Effector memory CD8-positive, alpha-beta T cell (primary cell): ENCODE data around the gene TMEM54.
"Not testable (repeated sequence)": the region's sequence is repeated elsewhere in the genome, so short reads cannot be mapped to it uniquely, and the experiment has no call there.

Source experiments
- ATAC-seq: fragments of 150-1000 bp; cut with Tn5 transposase; replicated peaks from 2 replicates; pipeline ENCODE4 v1.10.0; 2021; ENCODE audit warnings: mild to moderate bottlenecking, moderate library complexity
- DNase-seq, 3 experiments: peaks; one replicate each; pipeline ENCODE4 v3.0.0; 2021
- H3K27ac Mint-ChIP-seq, 2 donors: one replicate each; pipeline ENCODE4 v1.8.0; 2022; ENCODE audit warnings: mild to moderate bottlenecking in 2 of 2, mixed read lengths in 2 of 2, moderate library complexity in 2 of 2
- H3K27me3 Mint-ChIP-seq, 2 donors: one replicate each; pipeline ENCODE4 v1.8.0; 2022; ENCODE audit warnings: mixed read lengths in 2 of 2
- H3K36me3 Mint-ChIP-seq: one replicate; pipeline ENCODE4 v1.8.0; 2022; ENCODE audit warnings: mild to moderate bottlenecking, moderate library complexity, mixed read lengths; ENCODE audit not compliant: insufficient read depth
- H3K4me1 Mint-ChIP-seq, 2 donors: one replicate each; pipeline ENCODE4 v1.8.0; 2022; ENCODE audit warnings: low read depth in 2 of 2, mixed read lengths in 2 of 2
- H3K4me3 Mint-ChIP-seq, 2 donors: one replicate each; pipeline ENCODE4 v1.8.0; 2022; ENCODE audit warnings: mild to moderate bottlenecking in 2 of 2, mixed read lengths in 2 of 2, moderate library complexity in 2 of 2
- H3K9me3 Mint-ChIP-seq, 2 donors: one replicate each; pipeline ENCODE4 v1.8.0; 2022; ENCODE audit warnings: mixed read lengths in 2 of 2

The TMEM54 gene

DNA sequence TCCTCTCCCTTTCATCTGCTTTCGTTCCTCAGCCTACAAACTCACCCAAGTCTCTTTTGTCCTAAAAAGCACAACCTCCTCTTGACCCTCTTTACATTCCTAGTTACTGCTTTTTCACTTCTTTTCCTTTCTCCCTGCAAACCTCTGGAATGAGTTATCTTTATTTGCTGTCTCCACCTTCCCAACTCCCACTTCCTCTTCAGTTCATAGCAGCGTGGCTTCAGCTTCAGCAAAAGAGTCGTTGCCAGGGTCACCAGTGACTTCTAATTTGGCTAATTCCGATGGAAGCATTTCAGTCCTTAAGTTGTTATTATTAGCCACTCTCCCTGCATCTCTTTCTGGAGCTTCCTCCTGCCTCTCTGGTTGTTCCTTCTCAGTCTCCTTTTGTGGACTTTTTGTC, 6.2 kb upstream of the TMEM54 start:
- Mint-ChIP-seq H3K36me3 (no peaks in the 10 kb centered on the region), H3K9me3 (no peaks in the 10 kb centered on the region), H3K4me1 (no peaks in the 10 kb centered on the region), H3K27ac (no peak overlapping the region), H3K27me3 (peaks cover 4 to 9% of the 10 kb centered on the region in 2 donors), H3K4me3 (no peak overlapping the region)
- no peak for ATAC-seq
- no peak for DNase-seq

DNA sequence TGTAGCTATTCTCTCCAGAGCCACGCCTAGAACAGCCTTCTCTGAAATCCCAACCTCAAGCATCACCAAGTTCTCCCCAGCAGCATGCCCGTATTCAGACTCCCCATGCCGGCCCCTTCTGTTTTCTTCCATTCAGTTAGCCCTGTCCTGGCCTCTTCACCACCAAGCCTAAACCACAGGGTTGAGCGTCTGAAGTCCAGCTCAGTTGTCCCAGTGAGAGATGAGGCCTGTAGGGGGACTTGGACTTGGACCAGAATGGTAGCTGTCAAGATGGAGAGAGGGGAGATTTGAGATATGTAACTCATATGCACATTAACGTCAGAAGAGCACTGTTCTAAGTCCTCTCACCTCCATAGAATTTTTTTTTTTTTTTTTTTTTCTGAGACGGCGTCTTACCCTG, 5.5 kb upstream of the TMEM54 start:
- no peaks in the 10 kb centered on the region for H3K9me3 Mint-ChIP-seq
- no peak overlapping the region for H3K27ac Mint-ChIP-seq
- H3K4me3 Mint-ChIP-seq: no peak overlapping the region
- peaks cover 12 to 17% of the 10 kb centered on the region in 2 donors for H3K27me3 Mint-ChIP-seq
- H3K36me3 Mint-ChIP-seq: no peaks in the 10 kb centered on the region
- H3K4me1 Mint-ChIP-seq: peaks cover 0 to 4% of the 10 kb centered on the region in 2 donors
- no peak for ATAC-seq
- DNase-seq: no peak

DNA sequence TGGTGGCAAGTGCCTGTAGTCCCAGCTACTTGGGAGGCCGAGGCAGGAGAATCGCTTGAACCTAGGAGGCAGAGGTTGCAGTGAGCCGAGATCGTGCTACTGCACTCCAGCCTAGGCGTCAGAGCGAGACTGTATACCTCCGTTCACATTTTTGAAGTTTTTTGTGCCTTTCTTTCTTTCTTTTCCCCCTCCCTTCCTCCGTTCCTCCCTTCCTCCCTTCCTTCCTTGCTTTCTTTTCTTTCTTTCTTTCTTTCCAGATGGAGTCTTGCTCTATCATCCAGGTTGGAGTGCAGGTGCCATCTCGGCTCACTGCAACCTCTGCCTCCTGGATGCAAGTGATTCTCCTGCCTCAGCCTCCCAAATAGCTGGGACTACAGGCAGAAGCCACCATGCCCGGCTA, 4.4 kb upstream of the TMEM54 start:
- not testable (repeated sequence) for ATAC-seq, H3K9me3 Mint-ChIP-seq, H3K36me3 Mint-ChIP-seq, H3K4me1 Mint-ChIP-seq, H3K4me3 Mint-ChIP-seq, DNase-seq, H3K27ac Mint-ChIP-seq
- peaks cover 17 to 27% of the 10 kb centered on the region in 2 donors for H3K27me3 Mint-ChIP-seq

DNA sequence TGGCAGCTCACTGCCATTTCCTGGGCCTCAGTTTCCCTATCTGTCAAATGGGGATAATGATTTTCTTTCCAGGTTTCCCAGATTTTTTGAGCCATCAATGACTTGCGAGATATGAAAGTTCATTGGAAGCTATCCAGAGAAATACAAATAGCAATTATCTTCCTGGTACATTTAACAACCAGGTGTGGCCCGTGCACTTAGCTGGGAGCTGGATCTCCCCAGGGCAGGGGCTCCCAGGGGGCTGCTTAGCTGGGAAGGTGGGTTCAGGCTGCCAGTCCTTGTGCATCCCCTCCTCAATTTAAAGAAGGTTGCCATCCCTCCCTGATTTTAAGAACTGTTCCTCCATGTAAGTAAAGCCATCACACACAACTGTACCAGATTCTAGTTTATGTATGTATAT, 3.6 kb upstream of the TMEM54 start:
- no peaks in the 10 kb centered on the region for H3K9me3 Mint-ChIP-seq
- H3K4me1 Mint-ChIP-seq: peaks cover 4 to 11% of the 10 kb centered on the region in 2 donors
- no peak for ATAC-seq
- no peak for DNase-seq
- no peak overlapping the region for H3K4me3 Mint-ChIP-seq
- no peak overlapping the region for H3K27ac Mint-ChIP-seq
- no peaks in the 10 kb centered on the region for H3K36me3 Mint-ChIP-seq
- peaks cover 20 to 35% of the 10 kb centered on the region in 2 donors for H3K27me3 Mint-ChIP-seq

DNA sequence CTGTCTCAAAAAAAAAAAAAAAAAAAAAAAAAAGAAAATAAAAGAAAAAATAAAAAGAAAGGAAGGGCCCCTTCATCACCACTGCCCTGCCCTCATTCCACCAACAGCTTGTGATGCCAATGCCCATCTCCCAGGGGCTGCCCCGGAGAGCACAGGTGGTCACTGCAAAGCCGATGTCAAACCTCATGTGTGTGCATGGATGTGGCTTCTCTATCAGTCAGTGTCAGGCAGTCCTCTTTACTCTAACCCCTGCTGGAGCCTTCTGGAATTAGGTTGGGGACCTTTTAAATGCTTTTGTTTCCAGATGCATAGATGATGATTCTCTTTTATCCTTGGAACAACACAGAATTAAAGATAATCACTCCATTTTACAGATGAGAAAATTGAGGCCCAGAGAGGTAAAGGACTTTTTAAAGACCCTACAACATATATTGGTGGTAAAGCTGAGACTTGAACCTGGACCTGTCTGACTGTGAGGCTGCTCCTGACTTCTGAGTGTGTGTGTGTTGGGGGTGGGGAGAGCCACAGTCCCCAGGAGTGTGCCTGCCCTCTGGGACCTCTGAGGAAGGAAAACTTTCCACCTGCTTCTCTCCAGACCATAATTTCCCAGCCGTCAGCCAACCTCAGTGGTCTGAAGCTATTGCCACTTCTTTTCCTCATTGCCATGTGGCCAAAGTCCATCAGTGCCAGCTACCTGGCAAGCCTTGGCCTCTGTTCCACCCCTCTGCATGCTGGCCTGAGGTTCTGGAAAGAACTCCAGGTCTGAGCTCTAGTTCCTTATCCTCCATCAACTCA, 3.0 kb upstream of the TMEM54 start:
- no peak for ATAC-seq
- Mint-ChIP-seq H3K36me3 (no peaks in the 10 kb centered on the region), H3K4me3 (no peak overlapping the region)

DNA sequence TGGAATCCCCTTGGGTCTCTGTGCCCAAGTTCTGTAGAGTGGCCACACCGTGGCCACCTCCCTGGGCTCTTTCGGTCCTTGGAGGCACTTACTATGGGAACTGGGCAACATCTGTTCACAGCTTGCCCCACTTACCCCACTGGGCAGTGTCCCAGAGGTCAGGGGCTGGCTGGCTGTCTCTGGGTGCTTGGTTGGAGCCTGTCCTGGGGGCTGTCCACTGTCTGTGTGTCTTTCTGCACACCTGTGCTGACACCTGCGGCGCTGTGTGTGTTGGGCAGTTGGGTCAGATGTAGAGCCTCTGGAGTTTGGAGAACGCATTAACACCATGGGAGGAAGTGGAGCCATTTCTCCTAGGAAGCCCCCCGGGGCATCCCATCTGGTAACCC, 1.3 kb upstream of the TMEM54 start:
- peak overlapping the region; percentile 79 to 80 for H3K4me3 Mint-ChIP-seq
- no peak overlapping the region for H3K27ac Mint-ChIP-seq
- H3K4me1 Mint-ChIP-seq: peaks cover 4 to 11% of the 10 kb centered on the region in 2 donors
- ATAC-seq (no peak), DNase-seq (no peak)
- no peaks in the 10 kb centered on the region for H3K36me3 Mint-ChIP-seq
- H3K9me3 Mint-ChIP-seq: no peaks in the 10 kb centered on the region
- peaks cover 37 to 58% of the 10 kb centered on the region in 2 donors for H3K27me3 Mint-ChIP-seq

More for the DNA sequence above, 3.0 kb upstream of the TMEM54 start:
- no peaks in the 10 kb centered on the region for H3K9me3 Mint-ChIP-seq
- no peak for DNase-seq
- H3K27ac Mint-ChIP-seq: no peak overlapping the region
- peaks cover 4 to 11% of the 10 kb centered on the region in 2 donors for H3K4me1 Mint-ChIP-seq
- H3K27me3 Mint-ChIP-seq: peaks cover 23 to 41% of the 10 kb centered on the region in 2 donors

DNA sequence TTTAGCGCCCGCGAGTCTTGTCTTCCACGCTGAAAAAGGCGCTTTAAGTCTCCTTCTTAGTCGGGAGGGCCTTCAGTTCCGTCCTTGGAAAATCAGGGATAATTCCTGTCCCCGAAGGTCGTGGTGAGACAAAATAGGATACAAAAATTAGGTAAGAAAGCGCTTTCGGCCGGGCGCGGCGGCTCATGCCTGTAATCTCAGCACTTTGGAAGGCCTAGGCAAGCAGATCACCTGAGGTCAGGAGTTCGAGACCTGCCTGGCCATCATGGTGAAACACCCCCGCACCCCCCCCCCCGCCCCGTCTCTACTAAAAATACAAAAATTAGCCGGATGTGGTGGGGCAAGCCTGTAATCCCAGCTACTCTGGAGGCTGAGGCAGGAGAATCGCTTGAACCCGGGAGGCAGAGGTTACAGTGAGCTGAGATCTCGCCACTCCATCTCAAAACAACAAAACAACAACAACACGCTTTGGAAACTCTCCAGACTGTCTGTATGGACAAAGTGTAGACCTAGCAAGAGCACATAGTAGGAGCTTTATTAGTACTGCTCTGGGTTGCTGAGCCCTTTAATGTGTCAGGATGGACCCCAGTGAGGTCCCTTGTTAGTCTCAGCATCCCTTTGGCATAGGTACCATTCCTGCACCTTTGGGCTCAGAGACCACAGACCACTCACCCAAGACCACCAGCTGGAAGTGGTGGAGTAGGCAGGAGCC, 790 bp upstream of the TMEM54 start:
- H3K27ac Mint-ChIP-seq: no peak overlapping the region

DNA sequence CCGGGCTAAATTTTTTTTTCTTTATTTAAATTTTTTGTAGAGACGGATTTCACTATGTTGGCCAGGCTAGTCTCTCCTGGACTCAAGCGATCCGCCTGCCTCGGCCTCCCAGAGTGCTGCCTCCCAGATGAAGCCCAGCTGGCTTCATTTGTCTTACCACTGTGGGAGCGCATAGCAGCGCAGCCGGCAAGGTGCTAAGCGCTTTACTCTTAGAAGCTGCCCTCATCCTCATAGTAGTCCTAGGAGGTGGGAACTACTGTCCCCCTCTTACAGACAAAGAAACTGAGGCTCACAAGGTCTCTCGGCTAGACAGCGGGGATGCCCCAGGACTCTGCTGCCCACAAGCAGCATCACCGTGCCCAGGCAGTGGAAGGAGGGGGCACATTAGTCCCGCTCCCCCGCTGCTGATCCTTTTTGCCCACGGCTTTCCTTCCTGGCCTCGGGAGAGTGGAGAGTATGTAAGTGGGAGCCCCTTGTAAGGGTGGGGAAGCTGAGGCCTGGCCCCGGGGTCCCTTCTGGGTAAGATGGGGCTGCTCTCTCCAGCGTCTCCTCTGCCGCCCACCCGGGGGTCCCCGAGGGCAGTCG, 726 bp downstream of the TMEM54 start:
- peak overlapping the region; percentile 81 to 82 for H3K4me3 Mint-ChIP-seq
- no peak for ATAC-seq
- H3K27me3 Mint-ChIP-seq: peaks cover 47 to 79% of the 10 kb centered on the region in 2 donors
- no peaks in the 10 kb centered on the region for H3K9me3 Mint-ChIP-seq
- H3K27ac Mint-ChIP-seq: peak overlapping the region in 1 of 2 donors; percentile 35
- H3K4me1 Mint-ChIP-seq: peaks cover 4 to 11% of the 10 kb centered on the region in 2 donors
- H3K36me3 Mint-ChIP-seq: no peaks in the 10 kb centered on the region
- DNase-seq: no peak

More for the DNA sequence above, 790 bp upstream of the TMEM54 start:
- Mint-ChIP-seq H3K36me3 (no peaks in the 10 kb centered on the region), H3K27me3 (peaks cover 38 to 63% of the 10 kb centered on the region in 2 donors), H3K4me1 (peaks cover 4 to 11% of the 10 kb centered on the region in 2 donors), H3K4me3 (peak overlapping the region; percentile 79 to 80), H3K9me3 (no peaks in the 10 kb centered on the region)
- no peak for ATAC-seq
- no peak for DNase-seq

DNA sequence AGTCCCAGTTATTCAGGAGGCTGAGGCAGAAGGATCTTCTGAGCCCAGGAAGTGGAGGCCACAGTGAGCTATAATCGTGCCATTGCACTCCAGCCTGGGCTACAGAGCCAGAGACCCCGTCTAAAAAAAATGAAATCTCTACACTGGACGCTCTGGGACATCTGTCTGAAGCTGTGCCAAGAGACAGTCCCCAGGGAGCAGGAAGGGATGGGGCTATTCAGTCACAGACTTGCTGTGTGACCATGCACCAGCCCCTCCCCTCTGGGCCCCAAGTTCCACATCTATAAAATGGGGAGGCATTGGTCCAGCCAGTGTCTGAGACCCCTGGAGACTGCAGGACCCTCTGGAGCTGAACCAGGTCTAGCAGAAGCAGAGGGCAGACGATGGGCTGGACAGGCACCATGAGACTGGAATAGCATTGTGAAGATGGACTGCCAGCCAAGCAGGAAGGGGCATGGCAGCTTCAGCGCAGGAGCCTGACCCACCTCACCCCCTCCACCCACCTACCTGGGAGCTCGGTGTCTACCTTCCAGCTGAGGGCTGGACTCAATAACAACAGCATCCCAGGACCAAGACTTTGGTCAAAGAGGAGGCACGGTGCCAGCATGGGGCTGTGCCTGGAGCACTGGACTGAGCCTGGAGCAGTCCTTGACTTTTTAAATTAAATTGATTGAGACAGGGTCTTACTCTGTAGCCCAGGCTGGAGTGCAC, 1.4 kb downstream of the TMEM54 start:
- no peak for ATAC-seq
- H3K4me1 Mint-ChIP-seq: peaks cover 4 to 11% of the 10 kb centered on the region in 2 donors
- DNase-seq: no peak
- H3K36me3 Mint-ChIP-seq: no peaks in the 10 kb centered on the region
- H3K4me3 Mint-ChIP-seq: peak overlapping the region in 1 of 2 donors; percentile 82
- peaks cover 47 to 86% of the 10 kb centered on the region in 2 donors for H3K27me3 Mint-ChIP-seq
- no peak overlapping the region for H3K27ac Mint-ChIP-seq
- no peaks in the 10 kb centered on the region for H3K9me3 Mint-ChIP-seq

DNA sequence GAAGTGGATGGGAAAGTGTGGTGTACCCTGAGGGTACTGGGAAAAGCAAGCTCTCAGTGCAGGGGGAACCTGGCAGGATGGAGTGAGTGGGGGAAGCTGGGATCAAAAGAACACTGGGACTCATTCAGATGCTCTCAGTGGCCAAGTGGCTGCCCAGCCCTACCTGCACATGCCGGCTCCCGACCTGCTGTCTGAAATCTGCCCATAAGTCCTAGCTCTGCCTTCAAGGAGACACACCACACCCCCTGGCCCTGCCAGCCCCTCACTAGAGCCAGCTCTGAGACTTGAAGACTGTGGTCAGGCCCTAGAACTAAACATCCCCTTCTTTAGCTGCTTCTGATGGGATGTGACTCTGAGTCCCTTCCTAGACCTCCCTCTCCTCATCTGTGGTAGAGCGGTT, 2.2 kb downstream of the TMEM54 start:
- H3K9me3 Mint-ChIP-seq: no peaks in the 10 kb centered on the region
- ATAC-seq (no peak), DNase-seq (no peak)
- H3K36me3 Mint-ChIP-seq: no peaks in the 10 kb centered on the region
- H3K4me3 Mint-ChIP-seq: no peak overlapping the region
- peaks cover 47 to 94% of the 10 kb centered on the region in 2 donors for H3K27me3 Mint-ChIP-seq
- no peak overlapping the region for H3K27ac Mint-ChIP-seq
- H3K4me1 Mint-ChIP-seq: peaks cover 4 to 11% of the 10 kb centered on the region in 2 donors

DNA sequence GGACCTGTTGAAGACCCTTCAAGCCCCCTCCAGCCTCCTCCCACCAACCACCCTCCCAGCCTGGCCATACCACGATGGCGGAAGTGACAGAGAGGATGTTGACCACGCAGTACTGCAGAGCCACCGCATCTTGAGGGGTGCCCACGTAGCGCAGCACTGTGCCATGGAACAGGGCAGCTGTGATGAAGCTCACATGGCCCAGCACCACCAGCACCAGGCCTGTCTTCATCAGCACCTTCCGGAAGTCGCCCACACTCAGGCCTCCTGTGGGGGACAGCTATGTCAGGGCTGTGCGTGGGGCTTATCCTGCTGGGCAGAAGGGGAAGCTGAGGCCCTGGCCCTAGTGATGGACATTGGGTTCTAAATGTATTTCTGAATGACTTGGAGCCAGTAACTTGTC, 3.1 kb downstream of the TMEM54 start:
- Mint-ChIP-seq H3K9me3 (no peaks in the 10 kb centered on the region), H3K36me3 (no peaks in the 10 kb centered on the region), H3K4me3 (no peak overlapping the region), H3K4me1 (peaks cover 4 to 16% of the 10 kb centered on the region in 2 donors), H3K27me3 (peaks cover 47 to 100% of the 10 kb centered on the region in 2 donors), H3K27ac (no peak overlapping the region)
- ATAC-seq: no peak
- DNase-seq: no peak

DNA sequence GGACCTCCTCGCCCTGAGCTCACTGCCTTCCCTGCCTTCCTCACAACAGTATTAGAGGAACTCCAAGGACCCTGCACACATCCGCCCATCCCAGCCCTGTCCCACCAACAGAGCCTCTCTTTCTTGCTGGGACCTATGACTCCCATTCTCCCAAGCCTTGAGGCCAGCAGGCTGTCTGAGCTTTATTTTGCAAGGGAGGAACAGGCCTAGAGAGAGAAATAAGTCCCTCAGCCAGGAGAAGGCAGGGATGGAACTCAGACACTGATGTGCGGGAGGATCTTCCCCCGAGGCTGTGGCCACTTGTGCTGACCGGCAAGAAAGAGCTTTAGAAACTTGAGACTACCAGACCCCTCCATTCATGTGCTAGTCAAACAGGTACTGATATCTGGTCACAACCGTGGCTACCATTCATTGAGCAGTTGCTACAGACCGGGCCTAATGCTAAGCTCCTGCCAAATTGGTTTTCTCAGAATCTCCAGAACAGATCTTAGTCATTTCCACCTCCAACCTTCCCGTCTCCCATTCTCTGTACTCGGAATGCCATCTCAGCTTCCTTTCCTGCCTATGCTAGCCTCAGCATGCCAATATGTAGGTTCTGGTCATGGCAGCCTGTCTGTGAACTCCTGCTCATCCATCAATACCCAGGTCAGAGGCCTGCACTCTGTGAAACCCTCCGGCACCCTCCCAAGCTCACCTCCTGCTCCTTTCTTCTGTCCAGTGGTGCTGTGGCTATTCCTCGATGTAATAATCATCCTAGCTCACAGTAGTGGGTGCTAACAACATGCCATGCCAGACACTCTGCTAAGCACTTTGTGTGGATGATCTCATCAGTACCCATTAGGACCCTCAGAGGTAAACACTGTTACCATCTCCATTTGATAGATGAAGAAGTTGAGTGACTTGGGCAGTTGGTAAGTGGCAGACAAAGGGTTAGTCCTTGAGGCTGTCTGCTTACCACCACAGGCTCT, 3.8 kb downstream of the TMEM54 start:
- DNase-seq: no peak
- ATAC-seq: no peak
- H3K4me3 Mint-ChIP-seq: no peak overlapping the region
- no peaks in the 10 kb centered on the region for H3K9me3 Mint-ChIP-seq
- peaks cover 45 to 100% of the 10 kb centered on the region in 2 donors for H3K27me3 Mint-ChIP-seq
- H3K4me1 Mint-ChIP-seq: peaks cover 4 to 19% of the 10 kb centered on the region in 2 donors
- no peak overlapping the region for H3K27ac Mint-ChIP-seq
- no peaks in the 10 kb centered on the region for H3K36me3 Mint-ChIP-seq
